Brain microvascular endothelial cell (primary cell): ENCODE data around the gene KCNAB1.
A peak's percentile ranks its signal among the peaks of the same experiment; 100 is the strongest.

Source experiments
- DNase-seq: peaks from one replicate; pipeline ENCODE4 v3.0.0-alpha.2; 2020
- H3K27ac ChIP-seq: fragments of 250-450 bp; sonication (Bioruptor Pico); 2 replicates; pipeline ENCODE4 v1.5.1; 2020; ENCODE audit warnings: mild to moderate bottlenecking, moderate library complexity
- H3K27me3 ChIP-seq: fragments of 250-450 bp; sonication (Bioruptor Pico); replicated peaks from 2 replicates; pipeline ENCODE4 v1.5.1; 2020; ENCODE audit warnings: mild to moderate bottlenecking
- H3K36me3 ChIP-seq: fragments of 250-450 bp; sonication (Bioruptor Pico); replicated peaks from 2 replicates; pipeline ENCODE4 v1.5.1; 2020; ENCODE audit warnings: mild to moderate bottlenecking
- H3K4me3 ChIP-seq: 2 replicates; pipeline ENCODE4 v1.5.1; 2011; ENCODE audit warnings: low read depth, mild to moderate bottlenecking, control low read depth, low read length, moderate library complexity
- CTCF ChIP-seq: IDR thresholded peaks from 2 replicates; pipeline ENCODE4 v1.5.1; 2011; ENCODE audit warnings: low read depth, mild to moderate bottlenecking, moderate library complexity, low read length, control low read depth, inconsistent platforms; ENCODE audit errors: missing control alignments
- in situ Hi-C: cut with HindIII; loops from 2 replicates; pipeline ENCODE4 v1.10.0; 2017; ENCODE audit warnings: low sequenced_read_pairs, low pct_ligation_motif_present

KCNAB1 gene

DNA sequence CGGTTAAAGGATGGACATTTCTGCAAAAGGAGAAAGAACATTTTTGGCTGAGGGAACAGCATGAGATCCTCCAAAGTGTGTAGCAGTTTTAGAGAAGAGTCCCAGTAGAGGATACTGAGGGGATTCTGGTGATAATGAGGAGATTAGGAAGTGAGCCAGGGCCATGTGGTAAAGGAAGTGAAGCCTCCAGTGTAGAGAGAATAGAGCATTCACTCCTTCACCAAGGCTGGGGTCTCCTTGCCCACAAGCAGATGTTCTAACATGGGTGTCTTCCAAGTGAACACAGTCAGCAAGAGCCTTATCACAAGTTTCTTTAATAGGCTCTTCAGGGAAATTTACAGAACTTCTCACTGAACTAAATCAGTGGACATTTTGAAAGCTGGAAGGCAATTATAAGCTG, 260.9 kb downstream of the KCNAB1 start:
- Histone ChIP-seq H3K27me3 (no peaks in the 10 kb centered on the region), H3K27ac (no peak overlapping the region), H3K36me3 (no peaks in the 10 kb centered on the region), H3K4me3 (no peak overlapping the region)
- DNase-seq, result no peak
- in situ Hi-C loops, result no loop called here
- no peak for TF ChIP-seq CTCF

GRCh38 chr3:156382458-156383346, 262.3 kb downstream of the KCNAB1 start:
- DNase-seq, result peak; percentile 58

DNA sequence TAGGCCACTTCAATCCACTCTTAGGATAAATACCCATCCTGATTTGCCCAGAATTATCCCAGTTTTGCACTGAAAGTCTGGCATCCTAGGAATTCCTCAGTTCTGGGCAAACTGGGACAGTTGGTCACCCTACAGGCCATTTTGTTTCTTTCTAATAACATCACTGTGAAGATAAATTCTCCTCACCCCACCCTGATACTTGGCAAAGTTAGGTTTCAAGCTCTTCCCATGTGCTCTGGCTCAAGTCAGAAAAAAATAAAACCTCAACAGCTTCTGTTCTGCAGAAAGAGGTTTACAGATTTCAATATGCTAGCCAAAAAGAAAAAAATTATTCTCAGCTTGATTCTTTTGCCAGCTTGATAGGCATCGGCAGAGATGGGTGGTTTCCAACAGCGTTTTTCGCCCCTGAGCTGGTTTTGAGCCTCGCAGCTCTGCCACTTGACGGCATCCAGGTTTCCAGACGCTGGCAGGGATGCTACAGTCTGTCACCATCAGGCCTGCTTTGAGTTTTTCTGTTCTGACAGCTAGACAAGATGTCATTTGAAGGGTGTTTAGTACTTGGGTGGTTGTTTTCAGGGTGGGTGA, 263.2 kb downstream of the KCNAB1 start:
- Histone ChIP-seq H3K27me3 (no peaks in the 10 kb centered on the region), H3K27ac (no peak overlapping the region), H3K4me3 (no peak overlapping the region), H3K36me3 (no peaks in the 10 kb centered on the region)
- TF ChIP-seq CTCF, result no peak
- in situ Hi-C loops, result no loop called here
- DNase-seq, result no peak

More at GRCh38 chr3:156382458-156383346, 262.3 kb downstream of the KCNAB1 start:
- Histone ChIP-seq H3K4me3 (no peak overlapping the region), H3K27me3 (no peaks in the 10 kb centered on the region), H3K36me3 (no peaks in the 10 kb centered on the region), H3K27ac (no peak overlapping the region)
- TF ChIP-seq CTCF, result peak; percentile 93
- in situ Hi-C loops, result no loop called here

DNA sequence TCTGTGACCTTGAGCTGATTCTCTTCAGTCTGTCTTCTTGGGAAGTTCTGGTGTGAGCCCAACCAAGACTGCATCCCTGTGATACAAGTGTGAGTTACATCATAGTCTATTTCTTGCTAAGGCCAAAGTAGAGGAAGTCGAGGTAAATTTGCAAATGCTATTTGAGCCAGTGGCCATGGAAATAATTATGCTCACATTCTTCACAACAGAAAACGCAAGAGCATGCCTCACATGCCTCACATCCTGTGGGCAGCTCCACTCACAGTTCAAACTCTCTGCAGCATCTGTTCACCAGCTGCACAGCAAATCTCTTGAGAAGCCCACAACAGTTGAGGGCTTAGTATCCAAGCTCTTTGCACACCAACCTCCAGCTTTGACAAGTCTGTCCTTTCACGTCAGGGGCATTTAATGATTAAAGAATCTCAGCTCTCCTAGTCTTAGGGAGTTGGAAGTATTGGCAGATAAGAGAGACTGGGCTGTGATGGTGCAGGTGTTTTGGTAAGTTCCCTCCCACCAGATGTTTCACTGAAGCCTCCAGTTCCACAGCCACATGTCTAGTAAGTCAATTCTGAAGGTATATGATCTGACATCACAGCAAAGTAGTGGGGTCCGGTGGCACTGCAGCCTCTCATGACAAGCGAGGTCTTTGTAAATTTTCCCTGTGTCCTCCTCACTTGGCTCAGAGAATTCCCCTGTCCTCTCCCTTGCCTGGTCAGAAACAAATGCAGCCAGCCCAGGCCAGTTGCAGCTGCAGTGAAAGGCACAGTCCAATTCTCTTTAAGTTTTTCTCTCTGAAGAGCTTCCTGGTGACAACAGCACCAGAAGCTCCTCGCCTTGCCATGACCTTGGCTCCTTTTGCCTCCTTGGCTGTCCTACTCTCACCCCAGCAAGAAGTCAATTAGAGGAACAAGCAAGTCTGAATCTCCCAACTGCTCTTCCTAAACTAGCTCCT, 268.4 kb downstream of the KCNAB1 start:
- in situ Hi-C loops, result no loop called here
- H3K4me3 ChIP-seq, result no peak overlapping the region
- DNase-seq, result peak; percentile 55

More for the DNA sequence above, 268.4 kb downstream of the KCNAB1 start:
- no peaks in the 10 kb centered on the region for H3K36me3 ChIP-seq
- H3K27ac ChIP-seq, result no peak overlapping the region
- no peaks in the 10 kb centered on the region for H3K27me3 ChIP-seq
- TF ChIP-seq CTCF, result no peak
